Prostate gland (tissue), 2 donors: ENCODE data around the gene SSTR4. TPM values are rescaled to one million over a fixed set of nuclear protein-coding genes. Genes with fewer than 3 reads are reported as not detected.
"Not testable (repeated sequence)": the region's sequence is repeated elsewhere in the genome, so short reads cannot be mapped to it uniquely, and the experiment has no call there.

Experiments
- DNase-seq: peaks from one replicate; pipeline ENCODE4 v3.0.0-alpha.2; 2019; ENCODE audit warnings: low spot score
- H3K27ac ChIP-seq, 2 donors: fragments of 200-600 bp; sonication (generic); 2 replicates each; pipeline ENCODE4 v1.5.1; 2017 to 2019
- H3K27me3 ChIP-seq: fragments of 200-600 bp; sonication (generic); replicated peaks from 2 replicates; pipeline ENCODE4 v1.5.1; 2019; ENCODE audit not compliant: insufficient read depth
- H3K36me3 ChIP-seq, 2 donors: fragments of 200-600 bp; sonication (generic); 1 replicate in 1 of 2; 2 replicates in 1 of 2; pipeline versions ENCODE4 v1.5.1 to v1.8.1; 2017 to 2019
- H3K4me1 ChIP-seq: fragments of 200-600 bp; sonication (generic); replicated peaks from 2 replicates; pipeline ENCODE4 v1.5.1; 2019
- H3K4me3 ChIP-seq, 2 donors: fragments of 200-600 bp; sonication (generic); 2 replicates each; pipeline ENCODE4 v1.5.1; 2017 to 2019
- H3K9me3 ChIP-seq: fragments of 200-600 bp; sonication (generic); 2 replicates; pipeline ENCODE4 v1.5.1; 2017
- POLR2A ChIP-seq: fragments of 450-650 bp; IDR thresholded peaks from one replicate; pipeline ENCODE4 v1.6.1; 2016; ENCODE audit warnings: antibody characterized with exemption, mild to moderate bottlenecking
- POLR2AphosphoS5 ChIP-seq: sonication (generic); formaldehyde crosslinking; IDR thresholded peaks from one replicate; pipeline ENCODE4 v1.6.1; 2017; ENCODE audit warnings: antibody characterized with exemption
- WGBS: methylation state at CpG from one replicate; pipeline ENCODE4 v1.1.5; 2018; 5-methylcytosine and 5-hydroxymethylcytosine counted together
- intact Hi-C: fragments of 100-400 bp; cut with DNase I; formaldehyde crosslinking; loops from one replicate; pipeline ENCODE4 v1.14.2; 2022
- total RNA-seq, 2 donors: library from RNA; depleted of rRNA; stranded (reverse); fragments of >200 nt; gene quantifications; one replicate each; pipeline ENCODE4 v1.1.0, GENCODE V29; 2016
- TF ChIP-seq, protein P1 (sequence below), 4 experiments: fragments of 200-600 bp in 2 of 4; fragments of 450-650 bp in 2 of 4; sonication (generic) in 2 of 4; IDR thresholded peaks; 1 replicate in 3 of 4; 2 replicates in 1 of 4; pipeline ENCODE4 v1.5.1; 2016 to 2019; ENCODE audit warnings: antibody characterized with exemption in 4 of 4, mild to moderate bottlenecking in 2 of 4, moderate library complexity in 2 of 4

SSTR4 gene
- total RNA-seq, result not detected

DNA sequence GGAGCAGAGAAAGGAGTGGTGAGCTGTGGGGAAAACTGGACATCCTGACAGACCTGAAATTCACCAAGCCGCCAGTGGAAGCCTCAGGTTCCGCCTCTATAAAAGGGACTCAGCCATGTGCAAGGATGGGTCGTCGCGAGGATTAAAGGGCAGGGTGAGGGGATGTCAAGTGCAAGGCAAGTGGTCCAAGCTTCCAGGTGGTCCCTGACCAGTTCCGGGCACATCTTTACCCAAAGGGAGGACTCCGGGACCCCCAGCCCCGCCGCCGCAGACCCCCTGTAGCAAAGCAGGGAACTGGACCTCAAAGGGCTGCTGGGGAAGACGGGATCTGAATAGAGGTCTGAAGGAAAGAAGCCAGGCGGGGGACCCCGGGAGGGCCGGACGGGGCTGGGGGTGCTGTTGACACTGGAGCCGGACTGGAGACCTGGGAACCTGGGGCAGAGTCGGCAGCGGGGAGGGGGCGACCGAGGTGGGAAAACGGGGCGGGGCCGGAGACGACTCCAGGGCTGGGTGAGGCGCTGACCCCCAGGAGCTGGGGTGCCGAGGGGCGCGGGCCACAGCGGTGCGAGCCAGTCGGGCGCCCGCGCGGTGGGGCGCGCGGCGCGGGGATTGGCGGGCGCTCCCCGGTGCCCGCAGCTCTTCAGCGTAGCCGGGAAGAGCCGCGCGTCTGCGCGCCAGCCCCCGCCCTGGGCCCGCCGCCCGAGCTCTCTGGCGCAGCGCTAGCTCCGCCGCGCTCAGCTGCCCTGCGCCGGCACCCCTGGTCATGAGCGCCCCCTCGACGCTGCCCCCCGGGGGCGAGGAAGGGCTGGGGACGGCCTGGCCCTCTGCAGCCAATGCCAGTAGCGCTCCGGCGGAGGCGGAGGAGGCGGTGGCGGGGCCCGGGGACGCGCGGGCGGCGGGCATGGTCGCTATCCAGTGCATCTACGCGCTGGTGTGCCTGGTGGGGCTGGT lies at the start of gene SSTR4:
Gene SSTR4 (plus strand): TSS at position 592 of the 951 bp plus-strand sequence. CDS start 172 bp downstream, at position 764.
- intact Hi-C loops, result no loop called here
- H3K36me3 ChIP-seq, result no peaks in the 10 kb centered on the region
- H3K27ac ChIP-seq, result no peak within 1 kb of the TSS
- H3K27me3 ChIP-seq, result peaks cover 22% of the 10 kb centered on the region
- no peak for DNase-seq
- TF ChIP-seq POLR2AphosphoS5, result no peak
- TF ChIP-seq, protein P1, sequence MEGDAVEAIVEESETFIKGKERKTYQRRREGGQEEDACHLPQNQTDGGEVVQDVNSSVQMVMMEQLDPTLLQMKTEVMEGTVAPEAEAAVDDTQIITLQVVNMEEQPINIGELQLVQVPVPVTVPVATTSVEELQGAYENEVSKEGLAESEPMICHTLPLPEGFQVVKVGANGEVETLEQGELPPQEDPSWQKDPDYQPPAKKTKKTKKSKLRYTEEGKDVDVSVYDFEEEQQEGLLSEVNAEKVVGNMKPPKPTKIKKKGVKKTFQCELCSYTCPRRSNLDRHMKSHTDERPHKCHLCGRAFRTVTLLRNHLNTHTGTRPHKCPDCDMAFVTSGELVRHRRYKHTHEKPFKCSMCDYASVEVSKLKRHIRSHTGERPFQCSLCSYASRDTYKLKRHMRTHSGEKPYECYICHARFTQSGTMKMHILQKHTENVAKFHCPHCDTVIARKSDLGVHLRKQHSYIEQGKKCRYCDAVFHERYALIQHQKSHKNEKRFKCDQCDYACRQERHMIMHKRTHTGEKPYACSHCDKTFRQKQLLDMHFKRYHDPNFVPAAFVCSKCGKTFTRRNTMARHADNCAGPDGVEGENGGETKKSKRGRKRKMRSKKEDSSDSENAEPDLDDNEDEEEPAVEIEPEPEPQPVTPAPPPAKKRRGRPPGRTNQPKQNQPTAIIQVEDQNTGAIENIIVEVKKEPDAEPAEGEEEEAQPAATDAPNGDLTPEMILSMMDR (IDR thresholded peaks at IDR 0.05), result no peak
- TF ChIP-seq POLR2A, result no peak
- H3K4me1 ChIP-seq, result no peaks in the 10 kb centered on the region
- H3K9me3 ChIP-seq, result no peaks in the 10 kb centered on the region
- 16% methylated on average over 77 of the region's 83 CpGs for WGBS
- H3K4me3 ChIP-seq, result no peak within 1 kb of the TSS

- Histone ChIP-seq H3K27ac (no peak overlapping the region), H3K4me3 (no peak overlapping the region), H3K27me3 (no peaks in the 10 kb centered on the region), H3K4me1 (no peaks in the 10 kb centered on the region), H3K36me3 (no peaks in the 10 kb centered on the region), H3K9me3 (no peaks in the 10 kb centered on the region)
- TF ChIP-seq POLR2A (no peak), POLR2AphosphoS5 (no peak)
- TF ChIP-seq, protein P1 (IDR thresholded peaks at IDR 0.05), result no peak
- 73% methylated on average over 1 of the region's 1 CpG for WGBS
- no peak for DNase-seq
- intact Hi-C loops, result no loop called here
These were observed 48.5 kb upstream of the SSTR4 start for GRCh38 chr20:22986601-22987000.

DNA sequence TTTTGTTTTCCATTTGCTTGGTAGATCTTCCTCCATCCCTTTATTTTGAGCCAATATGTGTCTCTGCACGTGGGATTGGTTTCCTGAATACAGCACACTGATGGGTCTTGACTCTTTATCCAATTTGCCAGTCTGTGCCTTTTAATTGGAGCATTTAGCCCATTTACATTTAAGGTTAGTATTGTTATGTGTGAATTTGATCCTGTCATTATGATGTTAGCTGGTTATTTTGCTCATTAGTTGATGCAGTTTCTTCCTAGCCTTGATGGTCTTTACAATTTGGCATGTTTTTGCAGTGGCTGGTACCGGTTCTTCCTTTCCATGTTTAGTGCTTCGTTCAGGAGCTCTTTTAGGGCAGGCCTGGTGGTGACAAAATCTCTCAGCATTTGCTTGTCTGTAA lies 43.7 kb upstream of the SSTR4 start:
- H3K27ac ChIP-seq, H3K9me3 ChIP-seq, H3K36me3 ChIP-seq, H3K4me3 ChIP-seq, intact Hi-C loops, H3K27me3 ChIP-seq, DNase-seq, H3K4me1 ChIP-seq: not testable (repeated sequence)
- WGBS, result 91% methylated on average over 3 of the region's 3 CpGs

DNA sequence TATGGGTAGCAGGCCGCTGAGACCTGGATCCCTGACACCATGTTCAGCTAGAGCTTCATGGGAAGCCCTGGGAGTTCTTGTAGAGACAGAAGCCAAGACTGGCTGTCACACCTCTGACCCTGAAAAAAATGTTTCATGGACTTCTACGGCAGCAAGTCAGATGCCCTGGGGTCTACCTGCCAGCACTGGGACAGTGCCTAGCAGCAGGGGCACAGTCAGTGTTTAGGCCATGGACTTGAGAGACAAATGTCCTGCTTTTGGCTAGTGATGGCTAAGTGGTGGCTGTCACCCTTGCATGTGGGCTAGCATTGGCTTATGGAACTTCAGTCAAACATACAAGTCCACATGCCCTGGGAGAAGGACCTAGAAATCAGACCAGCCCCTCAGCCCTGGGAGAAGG lies 41.3 kb upstream of the SSTR4 start:
- no peaks in the 10 kb centered on the region for H3K27me3 ChIP-seq
- intact Hi-C loops, result no loop called here
- TF ChIP-seq, protein P1 (IDR thresholded peaks at IDR 0.05), result no peak
- TF ChIP-seq POLR2AphosphoS5 (no peak), POLR2A (no peak)
- no peaks in the 10 kb centered on the region for H3K4me1 ChIP-seq
- no peaks in the 10 kb centered on the region for H3K36me3 ChIP-seq
- no peak overlapping the region for H3K4me3 ChIP-seq
- DNase-seq, result no peak
- no peaks in the 10 kb centered on the region for H3K9me3 ChIP-seq
- WGBS, result 92% methylated on average over 2 of the region's 2 CpGs
- no peak overlapping the region for H3K27ac ChIP-seq

DNA sequence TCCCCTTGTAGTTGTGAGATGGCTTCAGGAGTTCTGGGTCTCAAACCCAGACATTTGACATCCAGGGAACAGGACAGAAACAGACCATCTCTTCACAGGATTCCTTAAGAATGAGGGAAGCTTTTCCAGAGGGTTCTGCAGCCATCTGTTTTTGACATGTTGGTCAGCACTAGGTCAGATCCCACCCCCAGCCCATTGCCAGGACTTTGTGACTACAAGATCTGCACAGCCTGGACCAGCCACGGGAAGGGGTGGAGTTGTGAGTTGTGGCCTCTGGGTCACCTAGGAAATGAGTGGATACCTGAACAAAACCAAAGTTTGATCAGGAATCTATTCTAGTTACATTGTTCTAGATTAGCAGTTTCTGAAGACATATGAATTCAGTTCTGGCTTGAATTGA lies 39.2 kb upstream of the SSTR4 start:
- no peak overlapping the region for H3K4me3 ChIP-seq
- no peaks in the 10 kb centered on the region for H3K27me3 ChIP-seq
- no peaks in the 10 kb centered on the region for H3K36me3 ChIP-seq
- no peak for TF ChIP-seq POLR2A
- 77% methylated on average over 1 of the region's 1 CpG for WGBS
- peaks cover 2% of the 10 kb centered on the region for H3K4me1 ChIP-seq
- H3K9me3 ChIP-seq, result no peaks in the 10 kb centered on the region
- intact Hi-C loops, result no loop called here
- DNase-seq, result no peak
- no peak overlapping the region for H3K27ac ChIP-seq

DNA sequence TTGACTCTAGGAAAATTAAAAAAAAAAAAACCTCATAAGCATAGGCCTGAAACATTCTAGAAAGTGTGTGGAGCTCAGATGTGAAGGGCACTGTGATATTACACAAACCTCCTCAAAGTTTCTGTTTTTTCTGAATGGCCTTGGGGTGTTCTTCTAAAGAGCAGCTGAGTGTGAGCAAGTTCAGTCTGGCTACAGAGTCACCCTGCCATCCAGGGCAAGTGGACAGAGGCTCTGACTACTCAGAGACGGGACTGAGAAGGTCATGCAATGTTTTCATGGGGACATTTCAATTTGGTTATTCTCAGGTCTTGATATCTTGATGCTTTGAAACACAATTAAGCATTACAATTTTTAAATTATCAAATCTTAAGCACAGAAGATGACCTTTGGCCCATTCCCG lies 36.6 kb upstream of the SSTR4 start:
- Histone ChIP-seq H3K9me3 (no peaks in the 10 kb centered on the region), H3K4me3 (no peak overlapping the region), H3K27me3 (no peaks in the 10 kb centered on the region), H3K4me1 (peaks cover 2% of the 10 kb centered on the region), H3K36me3 (no peaks in the 10 kb centered on the region), H3K27ac (no peak overlapping the region)
- intact Hi-C loops, result no loop called here
- TF ChIP-seq POLR2AphosphoS5 (no peak), POLR2A (no peak)
- TF ChIP-seq, protein P1 (IDR thresholded peaks at IDR 0.05), result no peak
- no peak for DNase-seq
- WGBS, result 94% methylated on average over 2 of the region's 2 CpGs
